GM23338 (cell line): Measurements from ENCODE around the gene TMEM158.
A peak's percentile ranks its signal among the peaks of the same experiment; 100 is the strongest.

Source experiments
- CREB1 ChIP-seq: fragments of 250-450 bp; sonication (Bioruptor Pico); IDR thresholded peaks from 2 replicates; pipeline ENCODE4 v1.5.0; 2020; ENCODE audit warnings: low read depth, mild to moderate bottlenecking, moderate library complexity
- EZH2 ChIP-seq: fragments of 200-600 bp; sonication (generic); IDR thresholded peaks from one replicate; pipeline ENCODE4 v1.8.0; 2017; ENCODE audit warnings: antibody characterized with exemption, mild to moderate bottlenecking, low read depth; ENCODE audit not compliant: unreplicated experiment
- EZH2phosphoT487 ChIP-seq: fragments of 200-600 bp; sonication (generic); IDR thresholded peaks from one replicate; pipeline ENCODE4 v1.8.1; 2018; ENCODE audit warnings: antibody characterized with exemption; ENCODE audit not compliant: unreplicated experiment
- JUNB ChIP-seq: IDR thresholded peaks from one replicate; pipeline ENCODE4 v1.6.1; 2016; ENCODE audit warnings: antibody characterized with exemption; ENCODE audit not compliant: unreplicated experiment
- NANOG ChIP-seq: IDR thresholded peaks from 2 replicates; pipeline ENCODE4 v1.6.1; 2016; ENCODE audit warnings: antibody characterized with exemption, borderline replicate concordance
- POLR2AphosphoS5 ChIP-seq: IDR thresholded peaks from 2 replicates; pipeline ENCODE4 v1.6.1; 2016; ENCODE audit warnings: antibody characterized with exemption, low read depth
- STAT1 ChIP-seq: IDR thresholded peaks from one replicate; pipeline ENCODE4 v1.6.1; 2016; ENCODE audit warnings: antibody characterized with exemption; ENCODE audit not compliant: unreplicated experiment
- ZNF114 ChIP-seq: fragments of 250-450 bp; sonication (Bioruptor Pico); IDR thresholded peaks from 2 replicates; pipeline ENCODE4 v1.5.0; 2020; ENCODE audit warnings: mild to moderate bottlenecking, moderate library complexity
- ZNF331 ChIP-seq: fragments of 250-450 bp; sonication (Bioruptor Pico); IDR thresholded peaks from 2 replicates; pipeline ENCODE4 v1.5.0; 2020; ENCODE audit warnings: low read depth, mild to moderate bottlenecking, moderate library complexity
- TF ChIP-seq, protein P1 (sequence below), 2 experiments: fragments of 200-600 bp in 1 of 2; sonication (generic) in 1 of 2; conservative IDR thresholded peaks; 2 replicates each; pipeline versions ENCODE4 v1.5.1 to v1.6.1; 2016 to 2017; ENCODE audit warnings: antibody characterized with exemption in 2 of 2, low read depth in 2 of 2, mild to moderate bottlenecking in 2 of 2, moderate library complexity in 1 of 2
- TF ChIP-seq, protein P2 (sequence below): IDR thresholded peaks from one replicate; pipeline ENCODE4 v1.6.1; 2018; ENCODE audit warnings: antibody characterized with exemption; ENCODE audit not compliant: unreplicated experiment
- TF ChIP-seq, protein P3 (sequence below): fragments of 250-450 bp; sonication (Bioruptor Pico); IDR thresholded peaks from 2 replicates; pipeline ENCODE4 v1.5.0; 2020; ENCODE audit warnings: mild to moderate bottlenecking, moderate library complexity
- TF ChIP-seq, protein P4 (sequence below): IDR thresholded peaks from 2 replicates; pipeline ENCODE4 v1.6.1; 2016; ENCODE audit warnings: antibody characterized with exemption

DNA sequence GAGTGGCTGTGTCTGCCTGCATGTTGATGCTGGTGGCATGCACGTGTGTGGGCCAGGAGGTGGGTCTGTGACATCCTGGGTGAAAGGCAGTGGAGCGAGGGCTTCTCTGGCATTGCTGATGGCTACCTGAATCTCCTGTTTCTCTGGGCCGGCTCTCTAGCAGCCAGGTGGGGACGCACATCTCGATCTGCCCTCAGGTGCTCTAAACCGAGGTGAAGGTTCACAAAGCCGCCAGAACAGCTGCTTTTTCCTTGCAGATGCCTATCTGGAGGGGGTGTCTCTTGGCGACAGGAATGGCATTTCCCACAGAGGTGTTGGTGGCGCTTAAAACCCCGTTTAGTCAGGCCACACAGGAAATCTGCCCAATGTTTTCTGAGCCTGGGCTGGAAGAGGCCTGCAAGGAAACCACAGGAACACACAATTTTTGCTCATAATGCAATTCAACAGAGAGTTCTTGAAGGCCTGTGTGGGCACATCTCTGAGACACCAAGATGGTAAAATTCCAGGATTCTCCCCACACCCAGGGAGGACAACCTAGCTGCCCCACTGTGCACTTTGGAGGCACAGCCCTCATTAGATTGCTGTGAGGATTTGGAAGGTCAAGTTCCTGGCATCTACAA lies 11.9 kb downstream of the TMEM158 start:
- TF ChIP-seq, protein P1, sequence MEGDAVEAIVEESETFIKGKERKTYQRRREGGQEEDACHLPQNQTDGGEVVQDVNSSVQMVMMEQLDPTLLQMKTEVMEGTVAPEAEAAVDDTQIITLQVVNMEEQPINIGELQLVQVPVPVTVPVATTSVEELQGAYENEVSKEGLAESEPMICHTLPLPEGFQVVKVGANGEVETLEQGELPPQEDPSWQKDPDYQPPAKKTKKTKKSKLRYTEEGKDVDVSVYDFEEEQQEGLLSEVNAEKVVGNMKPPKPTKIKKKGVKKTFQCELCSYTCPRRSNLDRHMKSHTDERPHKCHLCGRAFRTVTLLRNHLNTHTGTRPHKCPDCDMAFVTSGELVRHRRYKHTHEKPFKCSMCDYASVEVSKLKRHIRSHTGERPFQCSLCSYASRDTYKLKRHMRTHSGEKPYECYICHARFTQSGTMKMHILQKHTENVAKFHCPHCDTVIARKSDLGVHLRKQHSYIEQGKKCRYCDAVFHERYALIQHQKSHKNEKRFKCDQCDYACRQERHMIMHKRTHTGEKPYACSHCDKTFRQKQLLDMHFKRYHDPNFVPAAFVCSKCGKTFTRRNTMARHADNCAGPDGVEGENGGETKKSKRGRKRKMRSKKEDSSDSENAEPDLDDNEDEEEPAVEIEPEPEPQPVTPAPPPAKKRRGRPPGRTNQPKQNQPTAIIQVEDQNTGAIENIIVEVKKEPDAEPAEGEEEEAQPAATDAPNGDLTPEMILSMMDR (conservative IDR thresholded peaks at IDR 0.05; ENCODE audit: low read depth in 2 of 2): peak in 1 of 2 experiments; percentile 16; a peak in 1 of 4 replicates
- TF ChIP-seq POLR2AphosphoS5 (no peak), CREB1 (CRISPR knock-in tag) (no peak), EZH2phosphoT487 (no peak), ZNF331 (CRISPR knock-in tag) (no peak), EZH2 (no peak), JUNB (no peak), ZNF114 (no peak), NANOG (no peak), STAT1 (no peak)
- TF ChIP-seq, protein P2, sequence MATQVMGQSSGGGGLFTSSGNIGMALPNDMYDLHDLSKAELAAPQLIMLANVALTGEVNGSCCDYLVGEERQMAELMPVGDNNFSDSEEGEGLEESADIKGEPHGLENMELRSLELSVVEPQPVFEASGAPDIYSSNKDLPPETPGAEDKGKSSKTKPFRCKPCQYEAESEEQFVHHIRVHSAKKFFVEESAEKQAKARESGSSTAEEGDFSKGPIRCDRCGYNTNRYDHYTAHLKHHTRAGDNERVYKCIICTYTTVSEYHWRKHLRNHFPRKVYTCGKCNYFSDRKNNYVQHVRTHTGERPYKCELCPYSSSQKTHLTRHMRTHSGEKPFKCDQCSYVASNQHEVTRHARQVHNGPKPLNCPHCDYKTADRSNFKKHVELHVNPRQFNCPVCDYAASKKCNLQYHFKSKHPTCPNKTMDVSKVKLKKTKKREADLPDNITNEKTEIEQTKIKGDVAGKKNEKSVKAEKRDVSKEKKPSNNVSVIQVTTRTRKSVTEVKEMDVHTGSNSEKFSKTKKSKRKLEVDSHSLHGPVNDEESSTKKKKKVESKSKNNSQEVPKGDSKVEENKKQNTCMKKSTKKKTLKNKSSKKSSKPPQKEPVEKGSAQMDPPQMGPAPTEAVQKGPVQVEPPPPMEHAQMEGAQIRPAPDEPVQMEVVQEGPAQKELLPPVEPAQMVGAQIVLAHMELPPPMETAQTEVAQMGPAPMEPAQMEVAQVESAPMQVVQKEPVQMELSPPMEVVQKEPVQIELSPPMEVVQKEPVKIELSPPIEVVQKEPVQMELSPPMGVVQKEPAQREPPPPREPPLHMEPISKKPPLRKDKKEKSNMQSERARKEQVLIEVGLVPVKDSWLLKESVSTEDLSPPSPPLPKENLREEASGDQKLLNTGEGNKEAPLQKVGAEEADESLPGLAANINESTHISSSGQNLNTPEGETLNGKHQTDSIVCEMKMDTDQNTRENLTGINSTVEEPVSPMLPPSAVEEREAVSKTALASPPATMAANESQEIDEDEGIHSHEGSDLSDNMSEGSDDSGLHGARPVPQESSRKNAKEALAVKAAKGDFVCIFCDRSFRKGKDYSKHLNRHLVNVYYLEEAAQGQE: no peak
- TF ChIP-seq, protein P3, sequence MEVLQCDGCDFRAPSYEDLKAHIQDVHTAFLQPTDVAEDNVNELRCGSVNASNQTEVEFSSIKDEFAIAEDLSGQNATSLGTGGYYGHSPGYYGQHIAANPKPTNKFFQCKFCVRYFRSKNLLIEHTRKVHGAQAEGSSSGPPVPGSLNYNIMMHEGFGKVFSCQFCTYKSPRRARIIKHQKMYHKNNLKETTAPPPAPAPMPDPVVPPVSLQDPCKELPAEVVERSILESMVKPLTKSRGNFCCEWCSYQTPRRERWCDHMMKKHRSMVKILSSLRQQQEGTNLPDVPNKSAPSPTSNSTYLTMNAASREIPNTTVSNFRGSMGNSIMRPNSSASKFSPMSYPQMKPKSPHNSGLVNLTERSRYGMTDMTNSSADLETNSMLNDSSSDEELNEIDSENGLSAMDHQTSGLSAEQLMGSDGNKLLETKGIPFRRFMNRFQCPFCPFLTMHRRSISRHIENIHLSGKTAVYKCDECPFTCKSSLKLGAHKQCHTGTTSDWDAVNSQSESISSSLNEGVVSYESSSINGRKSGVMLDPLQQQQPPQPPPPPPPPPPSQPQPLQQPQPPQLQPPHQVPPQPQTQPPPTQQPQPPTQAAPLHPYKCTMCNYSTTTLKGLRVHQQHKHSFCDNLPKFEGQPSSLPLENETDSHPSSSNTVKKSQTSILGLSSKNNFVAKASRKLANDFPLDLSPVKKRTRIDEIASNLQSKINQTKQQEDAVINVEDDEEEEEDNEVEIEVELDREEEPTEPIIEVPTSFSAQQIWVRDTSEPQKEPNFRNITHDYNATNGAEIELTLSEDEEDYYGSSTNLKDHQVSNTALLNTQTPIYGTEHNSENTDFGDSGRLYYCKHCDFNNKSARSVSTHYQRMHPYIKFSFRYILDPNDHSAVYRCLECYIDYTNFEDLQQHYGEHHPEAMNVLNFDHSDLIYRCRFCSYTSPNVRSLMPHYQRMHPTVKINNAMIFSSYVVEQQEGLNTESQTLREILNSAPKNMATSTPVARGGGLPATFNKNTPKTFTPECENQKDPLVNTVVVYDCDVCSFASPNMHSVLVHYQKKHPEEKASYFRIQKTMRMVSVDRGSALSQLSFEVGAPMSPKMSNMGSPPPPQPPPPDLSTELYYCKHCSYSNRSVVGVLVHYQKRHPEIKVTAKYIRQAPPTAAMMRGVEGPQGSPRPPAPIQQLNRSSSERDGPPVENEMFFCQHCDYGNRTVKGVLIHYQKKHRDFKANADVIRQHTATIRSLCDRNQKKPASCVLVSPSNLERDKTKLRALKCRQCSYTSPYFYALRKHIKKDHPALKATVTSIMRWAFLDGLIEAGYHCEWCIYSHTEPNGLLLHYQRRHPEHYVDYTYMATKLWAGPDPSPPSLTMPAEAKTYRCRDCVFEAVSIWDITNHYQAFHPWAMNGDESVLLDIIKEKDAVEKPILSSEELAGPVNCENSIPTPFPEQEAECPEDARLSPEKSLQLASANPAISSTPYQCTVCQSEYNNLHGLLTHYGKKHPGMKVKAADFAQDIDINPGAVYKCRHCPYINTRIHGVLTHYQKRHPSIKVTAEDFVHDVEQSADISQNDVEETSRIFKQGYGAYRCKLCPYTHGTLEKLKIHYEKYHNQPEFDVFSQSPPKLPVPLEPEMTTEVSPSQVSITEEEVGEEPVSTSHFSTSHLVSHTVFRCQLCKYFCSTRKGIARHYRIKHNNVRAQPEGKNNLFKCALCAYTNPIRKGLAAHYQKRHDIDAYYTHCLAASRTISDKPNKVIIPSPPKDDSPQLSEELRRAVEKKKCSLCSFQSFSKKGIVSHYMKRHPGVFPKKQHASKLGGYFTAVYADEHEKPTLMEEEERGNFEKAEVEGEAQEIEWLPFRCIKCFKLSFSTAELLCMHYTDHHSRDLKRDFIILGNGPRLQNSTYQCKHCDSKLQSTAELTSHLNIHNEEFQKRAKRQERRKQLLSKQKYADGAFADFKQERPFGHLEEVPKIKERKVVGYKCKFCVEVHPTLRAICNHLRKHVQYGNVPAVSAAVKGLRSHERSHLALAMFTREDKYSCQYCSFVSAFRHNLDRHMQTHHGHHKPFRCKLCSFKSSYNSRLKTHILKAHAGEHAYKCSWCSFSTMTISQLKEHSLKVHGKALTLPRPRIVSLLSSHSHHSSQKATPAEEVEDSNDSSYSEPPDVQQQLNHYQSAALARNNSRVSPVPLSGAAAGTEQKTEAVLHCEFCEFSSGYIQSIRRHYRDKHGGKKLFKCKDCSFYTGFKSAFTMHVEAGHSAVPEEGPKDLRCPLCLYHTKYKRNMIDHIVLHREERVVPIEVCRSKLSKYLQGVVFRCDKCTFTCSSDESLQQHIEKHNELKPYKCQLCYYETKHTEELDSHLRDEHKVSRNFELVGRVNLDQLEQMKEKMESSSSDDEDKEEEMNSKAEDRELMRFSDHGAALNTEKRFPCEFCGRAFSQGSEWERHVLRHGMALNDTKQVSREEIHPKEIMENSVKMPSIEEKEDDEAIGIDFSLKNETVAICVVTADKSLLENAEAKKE (CRISPR knock-in tag): no peak
- TF ChIP-seq, protein P4, sequence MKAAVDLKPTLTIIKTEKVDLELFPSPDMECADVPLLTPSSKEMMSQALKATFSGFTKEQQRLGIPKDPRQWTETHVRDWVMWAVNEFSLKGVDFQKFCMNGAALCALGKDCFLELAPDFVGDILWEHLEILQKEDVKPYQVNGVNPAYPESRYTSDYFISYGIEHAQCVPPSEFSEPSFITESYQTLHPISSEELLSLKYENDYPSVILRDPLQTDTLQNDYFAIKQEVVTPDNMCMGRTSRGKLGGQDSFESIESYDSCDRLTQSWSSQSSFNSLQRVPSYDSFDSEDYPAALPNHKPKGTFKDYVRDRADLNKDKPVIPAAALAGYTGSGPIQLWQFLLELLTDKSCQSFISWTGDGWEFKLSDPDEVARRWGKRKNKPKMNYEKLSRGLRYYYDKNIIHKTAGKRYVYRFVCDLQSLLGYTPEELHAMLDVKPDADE: no peak
